ENCODE measurements around the gene SRRT.

GRCh38 chr7:100911484-100911883, 36.6 kb downstream of the SRRT start:
- TF ChIP-seq, protein P1, sequence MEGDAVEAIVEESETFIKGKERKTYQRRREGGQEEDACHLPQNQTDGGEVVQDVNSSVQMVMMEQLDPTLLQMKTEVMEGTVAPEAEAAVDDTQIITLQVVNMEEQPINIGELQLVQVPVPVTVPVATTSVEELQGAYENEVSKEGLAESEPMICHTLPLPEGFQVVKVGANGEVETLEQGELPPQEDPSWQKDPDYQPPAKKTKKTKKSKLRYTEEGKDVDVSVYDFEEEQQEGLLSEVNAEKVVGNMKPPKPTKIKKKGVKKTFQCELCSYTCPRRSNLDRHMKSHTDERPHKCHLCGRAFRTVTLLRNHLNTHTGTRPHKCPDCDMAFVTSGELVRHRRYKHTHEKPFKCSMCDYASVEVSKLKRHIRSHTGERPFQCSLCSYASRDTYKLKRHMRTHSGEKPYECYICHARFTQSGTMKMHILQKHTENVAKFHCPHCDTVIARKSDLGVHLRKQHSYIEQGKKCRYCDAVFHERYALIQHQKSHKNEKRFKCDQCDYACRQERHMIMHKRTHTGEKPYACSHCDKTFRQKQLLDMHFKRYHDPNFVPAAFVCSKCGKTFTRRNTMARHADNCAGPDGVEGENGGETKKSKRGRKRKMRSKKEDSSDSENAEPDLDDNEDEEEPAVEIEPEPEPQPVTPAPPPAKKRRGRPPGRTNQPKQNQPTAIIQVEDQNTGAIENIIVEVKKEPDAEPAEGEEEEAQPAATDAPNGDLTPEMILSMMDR (IDR thresholded peaks at IDR 0.05; ENCODE audit: insufficient read depth, low read length), result no peak
- no peak for TF ChIP-seq REST (IDR thresholded peaks at IDR 0.05; ENCODE audit: insufficient replicate concordance, low read depth)
